H1 (cell line): Measurements from ENCODE around the gene ACAP3. TPM values are rescaled to one million over a fixed set of nuclear protein-coding genes. Genes with fewer than 3 reads are reported as not detected.

Source experiments
- CHD7 ChIP-seq: fragments of 300-600 bp; sonication (generic); IDR thresholded peaks from 2 replicates; pipeline ENCODE4 v1.7.1; 2012; ENCODE audit warnings: low read length, moderate library complexity, mild to moderate bottlenecking, inconsistent platforms; ENCODE audit not compliant: insufficient replicate concordance
- YY1 ChIP-seq: IDR thresholded peaks from 2 replicates; pipeline ENCODE4 v1.6.1; 2011; ENCODE audit warnings: low read depth, mild to moderate bottlenecking, low read length
- polyA plus RNA-seq, 7 experiments: library from polyadenylated mRNA; depleted of rRNA in 3 of 7; stranded (reverse) in 5 of 7; unstranded in 2 of 7; fragments of >200 nt in 5 of 7; fragments of 200-250 nt in 2 of 7; gene quantifications; 1 replicate in 5 of 7; 2 replicates in 1 of 7; 4 replicates in 1 of 7; pipeline versions ENCODE4 v1.2.1 to v1.2.3, GENCODE V29; 2011 to 2013; ENCODE audit warnings: missing spikeins in 2 of 7, mixed read lengths in 2 of 7
- total RNA-seq: library from RNA; stranded (reverse); fragmentation: NEBNext Ultra II Directional; extraction: Animal tissue kit (Norgen Biotek cat#: 25700); gene quantifications from 2 replicates; pipeline ENCODE4 v1.2.1, GENCODE V29; 2021

Gene ACAP3
- total and polyA plus RNA-seq, 2 of the 8 experiments (the other 6 are each of a cell fraction or from before 2014, with no cell fraction given) = 14.8 to 28.3 TPM

- no peak for TF ChIP-seq CHD7
- 0 out of 2 replicates have a peak, but pooled peaks have one; percentile 13 for TF ChIP-seq YY1
Measured at GRCh38 chr1:1283821-1284220, 23.9 kb downstream of the ACAP3 start (continued).
